Heart right ventricle (tissue), 16 donors: ENCODE results near the gene PAX2. TPM values are rescaled to one million over a fixed set of nuclear protein-coding genes. Genes with fewer than 3 reads are reported as not detected.

Source experiments
- ATAC-seq, 8 donors: fragments of 200-7000 bp; cut with Tn5 transposase; one replicate each; pipeline ENCODE4 v1.9.1; 2020; ENCODE audit warnings: mild to moderate bottlenecking in 8 of 8, moderate library complexity in 8 of 8, moderate number of reproducible peaks in 1 of 8
- DNase-seq, 2 donors: peaks; one replicate each; pipeline ENCODE4 v3.0.0-alpha.2; 2020
- H3K27ac ChIP-seq, 10 donors: fragments of 200-600 bp; sonication (generic) in 2 of 10; one replicate each; pipeline versions ENCODE4 v1.5.0 to v1.8.0; 2020 to 2022; ENCODE audit warnings: mild to moderate bottlenecking in 3 of 10
- H3K27me3 ChIP-seq, 7 donors: fragments of 200-600 bp; one replicate each; pipeline ENCODE4 v1.8.0; 2021 to 2022; ENCODE audit warnings: mild to moderate bottlenecking in 2 of 7
- H3K36me3 ChIP-seq, 9 donors: fragments of 200-600 bp; sonication (generic) in 1 of 9; one replicate each; pipeline versions ENCODE4 v1.5.0 to v1.8.0; 2020 to 2022; ENCODE audit warnings: mild to moderate bottlenecking in 2 of 9
- H3K4me1 ChIP-seq, 9 donors: fragments of 200-600 bp; sonication (generic) in 1 of 9; one replicate each; pipeline versions ENCODE4 v1.5.0 to v1.8.0; 2020 to 2022; ENCODE audit warnings: mild to moderate bottlenecking in 4 of 9
- H3K4me3 ChIP-seq, 10 donors: fragments of 200-600 bp; sonication (generic) in 2 of 10; one replicate each; pipeline versions ENCODE4 v1.5.0 to v1.8.0; 2020 to 2022; ENCODE audit warnings: mild to moderate bottlenecking in 7 of 10, moderate library complexity in 2 of 10
- H3K9me3 ChIP-seq, 11 donors: fragments of 200-600 bp in 10 of 11; sonication (generic) in 2 of 11; one replicate each; pipeline versions ENCODE4 v1.5.0 to v1.8.0; 2013 to 2022; ENCODE audit warnings: mild to moderate bottlenecking in 2 of 11, control low read depth in 1 of 11, moderate library complexity in 1 of 11
- CTCF ChIP-seq, 9 donors: fragments of 200-600 bp; sonication (generic) in 2 of 9; IDR thresholded peaks; one replicate each; pipeline versions ENCODE4 v1.5.0 to v1.8.0; 2021 to 2022; ENCODE audit warnings: antibody characterized with exemption in 9 of 9, mild to moderate bottlenecking in 5 of 9, moderate library complexity in 1 of 9
- WGBS, 2 donors: extraction: QIAGEN DNeasy Blood & Tissue Kit; methylation state at CpG; one replicate each; pipeline ENCODE4 v1.1.7; 2013; ENCODE audit warnings: inconsistent platforms in 1 of 2; 5-methylcytosine and 5-hydroxymethylcytosine counted together
- intact Hi-C, 10 donors: fragments of 100-400 bp; cut with DNase I; formaldehyde crosslinking; loops; one replicate each; pipeline versions ENCODE4 v1.11.1 to v1.14.2; 2022
- polyA plus RNA-seq, 2 donors: library from polyadenylated mRNA; stranded (reverse); fragments of 200-250 nt; gene quantifications; one replicate each; pipeline ENCODE4 v1.2.3, GENCODE V29; 2013
- total RNA-seq, 10 donors: library from RNA; stranded (reverse); fragmentation: NEBNext Ultra II Directional in 3 of 10; extraction: Animal tissue kit (Norgen Biotek cat#: 25700) in 3 of 10; gene quantifications; one replicate each; pipeline versions ENCODE4 v1.2.1 to v1.2.4, GENCODE V29; 2021 to 2023
- donor health status: Arrhythmogenic right ventricular cardiomyopathy.
- donor health status: ischemic (EF 13 %, LVEDD 7.1; RV severe dilation, severe dysfunction).
- donor health status: healthy with polysubstance abuse.
- donor health status: DM: no; HTN: yes; CAD: no.
- donor health status: DM: no; HTN: no; CAD: no.
- donor health status: ischemic (EF 25% LVEDD 6.9; RV normal size, moderate dysfunction).
- donor health status: ischemic (EF 25% LVEDD 5.7; RV mildly dilated, moderate dysfunction).
- donor health status: healthy.
- donor health status: DM: yes; HTN: yes; CAD: no.
- donor health status: Ischemic cardiomyopathy.
- donor health status: ischemic (EF 35%, LVEDD 5.7; RV mildly dilated, moderate dysfunction).
- donor health status: nonischemic (EF 11% LVEDD 7.7; RV severe dilation, severe dysfunction).
- donor health status: DM: yes; HTN: yes; CAD: no.
- donor health status: PGD.
- donor health status: ischemic (EF 29% LVEDD 5.4; RV normal size, mild dysfunction).
- donor health status: nonischemic (EF 23%, LVEDD 6.1; RV moderate dilation, normal function).

Gene PAX2
- total and polyA plus RNA-seq, 12 donors = not detected

GRCh38 chr10:100730725-100731406 lies 14.5 kb upstream of the PAX2 start:
- Histone ChIP-seq H3K27me3 (peaks cover 22 to 100% (median 100%) of the 10 kb centered on the region in 7 donors), H3K4me3 (peak overlapping the region in 8 of 10 donors; percentile 10 to 42 (median 34)), H3K36me3 (no peaks in the 10 kb centered on the region), H3K27ac (no peak overlapping the region), H3K9me3 (no peaks in the 10 kb centered on the region), H3K4me1 (peaks cover 3 to 35% (median 23%) of the 10 kb centered on the region in 9 donors)
- no peak for TF ChIP-seq CTCF (IDR thresholded peaks at IDR 0.05)
- WGBS, 2 donors = 2% methylated on average over 49 of the region's 49 CpGs
- no peak for DNase-seq
- intact Hi-C loops = loop anchor here in 2 of 10 donors (10.0 kb wide), 1 partner anchor 166 kb away; no protein-coding TSS in a partner anchor
- peak in 3 of 8 donors; percentile 17 to 43 (median 22) for ATAC-seq

GRCh38 chr10:100731407-100732240 lies 13.8 kb upstream of the PAX2 start:
- Histone ChIP-seq H3K36me3 (no peaks in the 10 kb centered on the region), H3K4me1 (peaks cover 3 to 35% (median 23%) of the 10 kb centered on the region in 9 donors), H3K9me3 (no peaks in the 10 kb centered on the region), H3K27me3 (peaks cover 22 to 100% (median 100%) of the 10 kb centered on the region in 7 donors), H3K4me3 (no peak overlapping the region), H3K27ac (no peak overlapping the region)
- intact Hi-C loops = loop anchor here in 2 of 10 donors (10.0 kb wide), 1 partner anchor 167 kb away; no protein-coding TSS in a partner anchor
- DNase-seq = no peak
- 29 to 37% methylated on average over 24 of the region's 24 CpGs for WGBS, 2 donors
- TF ChIP-seq CTCF (IDR thresholded peaks at IDR 0.05) = no peak
- peak in 1 of 8 donors; percentile 12 for ATAC-seq

GRCh38 chr10:100732241-100732596 lies 13.2 kb upstream of the PAX2 start:
- DNase-seq (no peak), ATAC-seq (no peak)
- Histone ChIP-seq H3K4me1 (peaks cover 3 to 37% (median 24%) of the 10 kb centered on the region in 9 donors), H3K27me3 (peaks cover 22 to 100% (median 100%) of the 10 kb centered on the region in 7 donors), H3K9me3 (no peaks in the 10 kb centered on the region), H3K4me3 (no peak overlapping the region), H3K36me3 (no peaks in the 10 kb centered on the region), H3K27ac (no peak overlapping the region)
- TF ChIP-seq CTCF (IDR thresholded peaks at IDR 0.05) = no peak
- intact Hi-C loops = loop anchor here in 2 of 10 donors (10.0 kb wide), 1 partner anchor 167 kb away; no protein-coding TSS in a partner anchor
- 66 to 73% methylated on average over 2 of the region's 2 CpGs for WGBS, 2 donors

GRCh38 chr10:100733329-100733728 lies 12.1 kb upstream of the PAX2 start:
- peaks cover 26 to 100% (median 100%) of the 10 kb centered on the region in 7 donors for H3K27me3 ChIP-seq
- H3K4me3 ChIP-seq = no peak overlapping the region
- no peak for TF ChIP-seq CTCF (IDR thresholded peaks at IDR 0.05)
- no peaks in the 10 kb centered on the region for H3K9me3 ChIP-seq
- ATAC-seq (no peak), DNase-seq (no peak)
- H3K27ac ChIP-seq = no peak overlapping the region
- no peaks in the 10 kb centered on the region for H3K36me3 ChIP-seq
- intact Hi-C loops = loop anchor here in 2 of 10 donors (10.0 kb wide), 1 partner anchor 169 kb away; no protein-coding TSS in a partner anchor
- 74 to 78% methylated on average over 6 of the region's 6 CpGs for WGBS, 2 donors
- peaks cover 3 to 46% (median 33%) of the 10 kb centered on the region in 9 donors for H3K4me1 ChIP-seq
